HepG2 (cell line): ENCODE results near the gene CARMIL3. TPM values are rescaled to one million over a fixed set of nuclear protein-coding genes. Genes with fewer than 3 reads are reported as not detected.

Experiments used
- HOXD1 ChIP-seq: sonication (generic); formaldehyde crosslinking; IDR thresholded peaks from 2 replicates; pipeline ENCODE4 v1.5.0; 2020; ENCODE audit warnings: missing genetic modification reagents
- KDM5B ChIP-seq: sonication (generic); formaldehyde crosslinking; IDR thresholded peaks from 2 replicates; pipeline ENCODE4 v1.4.0; 2020; ENCODE audit warnings: missing genetic modification reagents, mild to moderate bottlenecking, borderline replicate concordance
- PAF1 ChIP-seq: IDR thresholded peaks from 2 replicates; pipeline ENCODE4 v1.6.1; 2016; ENCODE audit warnings: missing genetic modification reagents, missing compliant biosample characterization
- RBM39 ChIP-seq: fragments of 200-400 bp; formaldehyde crosslinking; IDR thresholded peaks from one replicate; pipeline ENCODE4 v1.6.1; 2018; ENCODE audit warnings: antibody characterized with exemption, mild to moderate bottlenecking, low read depth, low read length; ENCODE audit not compliant: poor library complexity, severe bottlenecking
- ZFYVE20 ChIP-seq: sonication (generic); formaldehyde crosslinking; IDR thresholded peaks from 2 replicates; pipeline ENCODE4 v1.8.0; 2023; ENCODE audit warnings: low read depth, mild to moderate bottlenecking, moderate library complexity, missing genetic modification reagents, borderline replicate concordance
- ZMYM4 ChIP-seq: sonication (generic); formaldehyde crosslinking; IDR thresholded peaks from 2 replicates; pipeline ENCODE4 v1.8.1; 2023; ENCODE audit warnings: mild to moderate bottlenecking, missing genetic modification reagents
- ZNF274 ChIP-seq: sonication (generic); formaldehyde crosslinking; IDR thresholded peaks from 2 replicates; pipeline ENCODE4 v1.5.1; 2020; ENCODE audit warnings: mild to moderate bottlenecking, missing genetic modification reagents
- ZNF782 ChIP-seq: sonication (generic); formaldehyde crosslinking; IDR thresholded peaks from 2 replicates; pipeline ENCODE4 v1.4.0; 2020; ENCODE audit warnings: missing genetic modification reagents, mild to moderate bottlenecking, borderline replicate concordance
- polyA plus RNA-seq, 8 experiments: library from polyadenylated mRNA; depleted of rRNA in 3 of 8; stranded (reverse) in 7 of 8; unstranded in 1 of 8; fragments of >200 nt; fragmentation: Illumina TruSeq in 4 of 8; extraction: Trizol in 4 of 8; gene quantifications; 2 replicates each; pipeline versions ENCODE4 v1.2.1 to v1.2.3, GENCODE V29; 2011 to 2016; ENCODE audit warnings: low read depth in 4 of 8, missing spikeins in 1 of 8, mixed read lengths in 1 of 8; ENCODE audit not compliant: insufficient read depth in 1 of 8
- total RNA-seq, 5 experiments: library from RNA; depleted of rRNA; stranded (reverse); fragments of >200 nt; fragmentation: Illumina TruSeq; extraction: Trizol; gene quantifications; 2 replicates each; pipeline ENCODE4 v1.2.3, GENCODE V29; 2016; ENCODE audit warnings: low read depth in 1 of 5
- TF ChIP-seq, protein P1 (sequence below): sonication (generic); formaldehyde crosslinking; IDR thresholded peaks from 2 replicates; pipeline ENCODE4 v1.4.0; 2020; ENCODE audit warnings: mild to moderate bottlenecking, missing genetic modification reagents
- TF ChIP-seq, protein P2 (sequence below): sonication (generic); formaldehyde crosslinking; IDR thresholded peaks from 2 replicates; pipeline ENCODE4 v1.4.0; 2020; ENCODE audit warnings: low read depth, missing genetic modification reagents
- TF ChIP-seq, protein P3 (sequence below): sonication (generic); formaldehyde crosslinking; IDR thresholded peaks from 2 replicates; pipeline ENCODE4 v1.4.0; 2020; ENCODE audit warnings: mild to moderate bottlenecking, missing genetic modification reagents, borderline replicate concordance
- TF ChIP-seq, protein P4 (sequence below): sonication (generic); formaldehyde crosslinking; IDR thresholded peaks from 2 replicates; pipeline ENCODE4 v1.4.0; 2020; ENCODE audit warnings: mild to moderate bottlenecking, missing genetic modification reagents

CARMIL3 gene
- total and polyA plus RNA-seq, 2 of the 13 experiments (the other 11 are each of a cell fraction or from before 2014, with no cell fraction given): 0.27 to 0.55 TPM

DNA sequence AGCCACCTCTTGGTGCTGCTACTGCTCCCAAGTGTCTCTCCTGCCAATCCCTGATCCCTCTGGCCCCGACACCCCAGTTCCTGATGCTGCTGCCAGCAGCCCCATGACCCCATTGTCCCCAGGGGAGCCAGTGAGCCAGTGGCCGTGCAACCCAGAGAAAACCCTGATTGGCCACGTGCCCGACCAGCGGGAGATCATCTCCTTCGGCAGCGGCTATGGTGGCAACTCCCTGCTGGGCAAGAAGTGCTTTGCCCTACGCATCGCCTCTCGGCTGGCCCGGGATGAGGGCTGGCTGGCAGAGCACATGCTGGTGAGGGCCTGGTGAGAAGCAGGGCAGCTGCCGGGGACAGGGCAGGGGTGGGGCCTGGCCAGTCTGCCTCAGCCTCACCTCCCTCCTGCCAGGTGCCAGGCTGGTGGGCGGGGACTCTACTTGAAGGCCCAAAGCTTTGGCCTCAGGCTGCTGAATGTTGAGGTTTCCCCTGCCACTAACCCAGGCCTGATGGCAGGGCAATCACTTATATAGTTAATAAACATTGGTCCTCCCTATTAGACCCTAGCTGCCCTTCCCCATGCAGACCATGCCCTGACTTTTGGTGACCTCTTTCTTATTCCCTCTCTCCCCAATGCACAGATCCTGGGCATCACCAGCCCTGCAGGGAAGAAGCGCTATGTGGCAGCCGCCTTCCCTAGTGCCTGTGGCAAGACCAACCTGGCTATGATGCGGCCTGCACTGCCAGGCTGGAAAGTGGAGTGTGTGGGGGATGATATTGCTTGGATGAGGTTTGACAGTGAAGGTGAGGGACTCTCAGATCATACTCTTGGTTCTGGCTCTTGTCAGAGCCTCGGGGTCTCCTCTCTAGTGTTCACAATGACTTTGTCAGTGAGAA lies 47.4 kb downstream of the CARMIL3 start (continued):
- TF ChIP-seq KDM5B (CRISPR knock-in tag): 0 out of 2 replicates have a peak, but pooled peaks have one; percentile 39
- peak; percentile 75 for TF ChIP-seq RBM39
- peak; percentile 22; the same call in 1 of the 2 replicates for TF ChIP-seq ZFYVE20
- peak; percentile 64; the same call in 1 of the 2 replicates for TF ChIP-seq ZNF782 (CRISPR knock-in tag)
- TF ChIP-seq HOXD1: 0 out of 2 replicates have a peak, but pooled peaks have one; percentile 28
- TF ChIP-seq ZNF274 (CRISPR knock-in tag): 0 out of 2 replicates have a peak, but pooled peaks have one; percentile 12
- TF ChIP-seq, protein P1, sequence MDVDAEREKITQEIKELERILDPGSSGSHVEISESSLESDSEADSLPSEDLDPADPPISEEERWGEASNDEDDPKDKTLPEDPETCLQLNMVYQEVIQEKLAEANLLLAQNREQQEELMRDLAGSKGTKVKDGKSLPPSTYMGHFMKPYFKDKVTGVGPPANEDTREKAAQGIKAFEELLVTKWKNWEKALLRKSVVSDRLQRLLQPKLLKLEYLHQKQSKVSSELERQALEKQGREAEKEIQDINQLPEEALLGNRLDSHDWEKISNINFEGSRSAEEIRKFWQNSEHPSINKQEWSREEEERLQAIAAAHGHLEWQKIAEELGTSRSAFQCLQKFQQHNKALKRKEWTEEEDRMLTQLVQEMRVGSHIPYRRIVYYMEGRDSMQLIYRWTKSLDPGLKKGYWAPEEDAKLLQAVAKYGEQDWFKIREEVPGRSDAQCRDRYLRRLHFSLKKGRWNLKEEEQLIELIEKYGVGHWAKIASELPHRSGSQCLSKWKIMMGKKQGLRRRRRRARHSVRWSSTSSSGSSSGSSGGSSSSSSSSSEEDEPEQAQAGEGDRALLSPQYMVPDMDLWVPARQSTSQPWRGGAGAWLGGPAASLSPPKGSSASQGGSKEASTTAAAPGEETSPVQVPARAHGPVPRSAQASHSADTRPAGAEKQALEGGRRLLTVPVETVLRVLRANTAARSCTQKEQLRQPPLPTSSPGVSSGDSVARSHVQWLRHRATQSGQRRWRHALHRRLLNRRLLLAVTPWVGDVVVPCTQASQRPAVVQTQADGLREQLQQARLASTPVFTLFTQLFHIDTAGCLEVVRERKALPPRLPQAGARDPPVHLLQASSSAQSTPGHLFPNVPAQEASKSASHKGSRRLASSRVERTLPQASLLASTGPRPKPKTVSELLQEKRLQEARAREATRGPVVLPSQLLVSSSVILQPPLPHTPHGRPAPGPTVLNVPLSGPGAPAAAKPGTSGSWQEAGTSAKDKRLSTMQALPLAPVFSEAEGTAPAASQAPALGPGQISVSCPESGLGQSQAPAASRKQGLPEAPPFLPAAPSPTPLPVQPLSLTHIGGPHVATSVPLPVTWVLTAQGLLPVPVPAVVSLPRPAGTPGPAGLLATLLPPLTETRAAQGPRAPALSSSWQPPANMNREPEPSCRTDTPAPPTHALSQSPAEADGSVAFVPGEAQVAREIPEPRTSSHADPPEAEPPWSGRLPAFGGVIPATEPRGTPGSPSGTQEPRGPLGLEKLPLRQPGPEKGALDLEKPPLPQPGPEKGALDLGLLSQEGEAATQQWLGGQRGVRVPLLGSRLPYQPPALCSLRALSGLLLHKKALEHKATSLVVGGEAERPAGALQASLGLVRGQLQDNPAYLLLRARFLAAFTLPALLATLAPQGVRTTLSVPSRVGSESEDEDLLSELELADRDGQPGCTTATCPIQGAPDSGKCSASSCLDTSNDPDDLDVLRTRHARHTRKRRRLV (CRISPR knock-in tag): peak; percentile 50; the same call in 1 of the 2 replicates
- no peak for TF ChIP-seq ZMYM4 (CRISPR knock-in tag)
- TF ChIP-seq, protein P2, sequence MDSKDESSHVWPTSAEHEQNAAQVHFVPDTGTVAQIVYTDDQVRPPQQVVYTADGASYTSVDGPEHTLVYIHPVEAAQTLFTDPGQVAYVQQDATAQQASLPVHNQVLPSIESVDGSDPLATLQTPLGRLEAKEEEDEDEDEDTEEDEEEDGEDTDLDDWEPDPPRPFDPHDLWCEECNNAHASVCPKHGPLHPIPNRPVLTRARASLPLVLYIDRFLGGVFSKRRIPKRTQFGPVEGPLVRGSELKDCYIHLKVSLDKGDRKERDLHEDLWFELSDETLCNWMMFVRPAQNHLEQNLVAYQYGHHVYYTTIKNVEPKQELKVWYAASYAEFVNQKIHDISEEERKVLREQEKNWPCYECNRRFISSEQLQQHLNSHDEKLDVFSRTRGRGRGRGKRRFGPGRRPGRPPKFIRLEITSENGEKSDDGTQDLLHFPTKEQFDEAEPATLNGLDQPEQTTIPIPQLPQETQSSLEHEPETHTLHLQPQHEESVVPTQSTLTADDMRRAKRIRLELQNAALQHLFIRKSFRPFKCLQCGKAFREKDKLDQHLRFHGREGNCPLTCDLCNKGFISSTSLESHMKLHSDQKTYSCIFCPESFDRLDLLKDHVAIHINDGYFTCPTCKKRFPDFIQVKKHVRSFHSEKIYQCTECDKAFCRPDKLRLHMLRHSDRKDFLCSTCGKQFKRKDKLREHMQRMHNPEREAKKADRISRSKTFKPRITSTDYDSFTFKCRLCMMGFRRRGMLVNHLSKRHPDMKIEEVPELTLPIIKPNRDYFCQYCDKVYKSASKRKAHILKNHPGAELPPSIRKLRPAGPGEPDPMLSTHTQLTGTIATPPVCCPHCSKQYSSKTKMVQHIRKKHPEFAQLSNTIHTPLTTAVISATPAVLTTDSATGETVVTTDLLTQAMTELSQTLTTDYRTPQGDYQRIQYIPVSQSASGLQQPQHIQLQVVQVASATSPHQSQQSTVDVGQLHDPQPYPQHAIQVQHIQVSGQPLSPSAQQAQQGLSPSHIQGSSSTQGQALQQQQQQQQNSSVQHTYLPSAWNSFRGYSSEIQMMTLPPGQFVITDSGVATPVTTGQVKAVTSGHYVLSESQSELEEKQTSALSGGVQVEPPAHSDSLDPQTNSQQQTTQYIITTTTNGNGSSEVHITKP (CRISPR knock-in tag): 0 out of 2 replicates have a peak, but pooled peaks have one; percentile 20
- TF ChIP-seq, protein P3, sequence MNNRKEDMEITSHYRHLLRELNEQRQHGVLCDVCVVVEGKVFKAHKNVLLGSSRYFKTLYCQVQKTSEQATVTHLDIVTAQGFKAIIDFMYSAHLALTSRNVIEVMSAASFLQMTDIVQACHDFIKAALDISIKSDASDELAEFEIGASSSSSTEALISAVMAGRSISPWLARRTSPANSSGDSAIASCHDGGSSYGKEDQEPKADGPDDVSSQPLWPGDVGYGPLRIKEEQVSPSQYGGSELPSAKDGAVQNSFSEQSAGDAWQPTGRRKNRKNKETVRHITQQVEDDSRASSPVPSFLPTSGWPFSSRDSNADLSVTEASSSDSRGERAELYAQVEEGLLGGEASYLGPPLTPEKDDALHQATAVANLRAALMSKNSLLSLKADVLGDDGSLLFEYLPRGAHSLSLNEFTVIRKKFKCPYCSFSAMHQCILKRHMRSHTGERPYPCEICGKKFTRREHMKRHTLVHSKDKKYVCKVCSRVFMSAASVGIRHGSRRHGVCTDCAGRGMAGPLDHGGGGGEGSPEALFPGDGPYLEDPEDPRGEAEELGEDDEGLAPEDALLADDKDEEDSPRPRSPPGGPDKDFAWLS: no peak
- TF ChIP-seq PAF1 (CRISPR knock-in tag): peak; percentile 63
- TF ChIP-seq, protein P4, sequence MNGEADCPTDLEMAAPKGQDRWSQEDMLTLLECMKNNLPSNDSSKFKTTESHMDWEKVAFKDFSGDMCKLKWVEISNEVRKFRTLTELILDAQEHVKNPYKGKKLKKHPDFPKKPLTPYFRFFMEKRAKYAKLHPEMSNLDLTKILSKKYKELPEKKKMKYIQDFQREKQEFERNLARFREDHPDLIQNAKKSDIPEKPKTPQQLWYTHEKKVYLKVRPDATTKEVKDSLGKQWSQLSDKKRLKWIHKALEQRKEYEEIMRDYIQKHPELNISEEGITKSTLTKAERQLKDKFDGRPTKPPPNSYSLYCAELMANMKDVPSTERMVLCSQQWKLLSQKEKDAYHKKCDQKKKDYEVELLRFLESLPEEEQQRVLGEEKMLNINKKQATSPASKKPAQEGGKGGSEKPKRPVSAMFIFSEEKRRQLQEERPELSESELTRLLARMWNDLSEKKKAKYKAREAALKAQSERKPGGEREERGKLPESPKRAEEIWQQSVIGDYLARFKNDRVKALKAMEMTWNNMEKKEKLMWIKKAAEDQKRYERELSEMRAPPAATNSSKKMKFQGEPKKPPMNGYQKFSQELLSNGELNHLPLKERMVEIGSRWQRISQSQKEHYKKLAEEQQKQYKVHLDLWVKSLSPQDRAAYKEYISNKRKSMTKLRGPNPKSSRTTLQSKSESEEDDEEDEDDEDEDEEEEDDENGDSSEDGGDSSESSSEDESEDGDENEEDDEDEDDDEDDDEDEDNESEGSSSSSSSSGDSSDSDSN (CRISPR knock-in tag): peak; percentile 18; the same call in 1 of the 2 replicates
